Mammary epithelial cell (primary cell): Measurements from ENCODE around the gene LYRM4.

ENCODE experiments used
- CTCF ChIP-seq, 2 donors: IDR thresholded peaks in 1 of 2; conservative IDR thresholded peaks in 1 of 2; 2 replicates each; pipeline ENCODE4 v1.5.1; 2011 to 2012; ENCODE audit warnings: inconsistent platforms in 2 of 2, low read length in 2 of 2, mild to moderate bottlenecking in 2 of 2, control low read depth in 1 of 2, low read depth in 1 of 2; ENCODE audit not compliant: insufficient read depth in 1 of 2; ENCODE audit errors: extremely low read depth in 1 of 2
- EZH2 ChIP-seq: IDR thresholded peaks from 2 replicates; pipeline ENCODE4 v1.6.1; 2012; ENCODE audit warnings: low read length, inconsistent platforms, borderline replicate concordance

- TF ChIP-seq CTCF (conservative IDR thresholded peaks at IDR 0.05 in 1 of 2, IDR thresholded peaks at IDR 0.05 in 1 of 2; ENCODE audit: extremely low read depth in 1 of 2, insufficient read depth in 1 of 2, low read depth in 1 of 2, low read length in 2 of 2) (no peak), EZH2 (no peak)
Measured at GRCh38 chr6:5243069-5243468, 17.7 kb downstream of the LYRM4 start.
